Measurements from ENCODE around the gene ZNF837. TPM values are rescaled to one million over a fixed set of nuclear protein-coding genes. Genes with fewer than 3 reads are reported as not detected.

ZNF837 gene
- total RNA-seq, 1 donor from 2014 or later, result 1.7 TPM

DNA sequence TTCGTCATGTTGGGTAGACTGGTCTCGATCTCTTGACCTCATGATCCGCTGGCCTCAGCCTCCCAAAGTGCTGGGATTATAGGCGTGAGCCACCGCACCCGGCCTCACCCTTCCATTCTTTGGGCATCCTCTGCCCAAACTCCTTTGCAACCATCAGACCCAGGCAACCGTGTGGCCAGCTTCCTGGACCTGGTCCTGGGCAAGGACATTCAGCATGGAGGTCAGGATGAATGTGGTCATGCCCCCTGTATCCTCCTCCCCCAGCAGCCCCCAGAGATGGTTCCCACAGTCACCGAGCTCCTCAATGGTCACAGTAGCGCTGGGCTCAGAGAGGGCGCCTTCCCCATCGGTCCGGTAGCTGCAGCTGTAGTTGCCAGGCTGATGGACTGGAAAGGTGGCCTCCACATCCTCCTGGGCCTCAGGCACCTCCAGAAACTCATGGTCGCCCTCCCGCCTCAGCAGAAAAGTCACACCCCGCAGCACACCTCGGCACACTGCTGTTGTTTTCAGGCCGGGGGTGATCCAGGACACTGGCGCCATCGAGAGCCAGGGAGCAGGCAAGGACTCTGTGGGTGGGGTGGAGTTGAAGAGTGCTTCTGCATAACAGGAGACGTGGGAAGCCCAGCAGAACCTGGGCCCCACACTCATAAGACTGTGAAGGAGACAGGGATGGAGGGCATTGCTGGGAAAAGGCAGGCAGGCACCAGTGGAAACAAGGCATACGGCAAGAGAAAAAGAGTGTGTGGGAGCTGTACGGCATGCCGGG is 28.7 kb downstream of the ZNF837 start:
- intact Hi-C loops (cut with micrococcal nuclease), result no loop called here

DNA sequence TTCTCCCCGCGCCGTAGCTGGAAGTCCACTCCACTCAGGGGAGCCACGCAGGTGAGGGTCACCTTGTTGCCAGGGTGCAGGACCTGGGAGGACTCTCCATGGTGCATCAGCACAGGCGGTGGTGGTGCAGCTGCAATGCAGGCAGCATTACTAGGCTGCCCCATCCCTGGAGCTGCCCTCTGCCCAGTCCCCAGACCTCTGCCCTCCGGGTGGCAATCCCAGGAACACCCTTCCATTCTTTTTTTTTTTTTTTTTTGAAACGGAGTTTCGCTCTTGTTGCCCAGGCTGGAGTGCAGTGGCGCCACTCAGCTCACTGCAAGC is 29.3 kb downstream of the ZNF837 start:
- intact Hi-C loops (cut with micrococcal nuclease), result no loop called here

DNA sequence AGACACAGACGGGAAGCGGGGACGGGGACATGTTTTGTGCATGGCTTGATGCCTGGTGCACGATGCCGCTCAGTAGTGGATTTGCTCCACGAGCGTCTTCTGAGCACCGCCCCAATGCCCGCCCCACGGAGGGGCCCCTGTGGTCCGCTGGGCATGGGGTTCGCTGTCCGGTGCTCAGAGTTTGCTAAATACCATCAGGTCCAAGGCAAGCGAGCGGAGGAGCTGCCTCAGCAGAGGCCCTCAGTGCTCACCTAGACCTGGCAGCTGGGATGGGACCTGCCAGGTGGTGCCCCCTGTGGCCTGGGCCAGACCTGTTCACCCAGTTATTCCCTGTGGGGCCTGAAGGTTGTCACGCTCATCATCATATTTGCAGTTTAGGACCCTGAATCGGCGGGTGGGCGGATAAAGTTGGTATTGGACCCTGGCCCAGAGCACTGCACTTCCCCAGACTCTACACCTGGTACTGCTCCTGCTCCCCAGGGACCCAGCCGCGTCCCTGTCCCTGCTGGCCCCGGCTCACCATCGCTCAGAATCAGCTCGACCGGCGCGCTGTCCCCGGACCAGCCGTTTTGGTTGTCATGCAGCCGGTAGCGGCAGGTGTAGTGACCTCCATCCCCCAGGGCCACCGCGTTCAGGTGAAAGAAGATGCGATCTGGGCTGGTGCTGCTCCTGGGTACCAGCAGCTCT is 29.8 kb downstream of the ZNF837 start:
- intact Hi-C loops (cut with micrococcal nuclease), result no loop called here

DNA sequence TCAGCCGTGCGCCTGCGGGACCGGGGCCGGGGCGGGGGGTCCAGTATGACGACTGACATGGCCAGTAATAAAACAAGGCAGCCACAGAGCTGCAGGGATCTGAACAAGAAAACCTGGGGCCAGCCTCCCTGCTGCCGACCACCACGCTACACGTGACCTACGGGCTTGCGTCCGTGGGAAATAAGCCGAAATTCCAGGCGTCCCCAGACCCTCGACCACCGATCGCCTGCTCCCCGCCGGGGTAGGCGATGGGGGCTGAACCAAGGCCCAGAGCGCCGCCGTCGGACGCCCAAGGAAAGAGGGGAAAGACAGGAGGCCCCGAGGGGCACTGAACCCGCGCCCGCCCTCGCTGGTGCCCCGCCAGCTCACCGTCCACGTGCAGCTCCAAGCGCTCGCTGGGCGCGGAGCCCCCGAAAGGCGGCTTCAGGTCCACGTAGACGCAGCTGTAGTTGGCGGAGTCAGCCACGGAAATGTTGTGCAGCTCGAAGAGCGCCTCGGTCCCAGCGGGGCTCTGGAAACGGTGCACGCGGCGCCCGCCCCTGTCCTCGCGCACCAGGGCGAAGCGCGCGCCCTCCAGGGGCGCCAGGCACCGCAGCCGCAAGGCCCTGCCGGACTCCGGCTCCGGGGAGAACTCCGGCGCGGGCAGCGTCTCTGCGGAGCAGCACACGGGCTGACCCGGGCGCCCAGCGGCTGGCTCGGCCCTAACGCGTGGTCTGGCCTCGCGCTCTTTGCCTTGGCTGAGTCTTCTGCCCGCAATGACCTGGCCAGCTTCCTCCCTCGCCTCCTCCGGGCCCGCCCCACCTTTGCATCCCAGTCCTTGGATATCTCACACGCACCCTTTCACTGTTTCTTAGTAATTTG is 30.6 kb downstream of the ZNF837 start:
- intact Hi-C loops (cut with micrococcal nuclease), result no loop called here

GRCh38 chr19:58349590-58349989 is 31.2 kb downstream of the ZNF837 start:
- intact Hi-C loops (cut with micrococcal nuclease), result loop anchor here (5.0 kb wide), 1 partner anchor 72 kb away; the partner anchor contains the start of gene ZNF8

DNA sequence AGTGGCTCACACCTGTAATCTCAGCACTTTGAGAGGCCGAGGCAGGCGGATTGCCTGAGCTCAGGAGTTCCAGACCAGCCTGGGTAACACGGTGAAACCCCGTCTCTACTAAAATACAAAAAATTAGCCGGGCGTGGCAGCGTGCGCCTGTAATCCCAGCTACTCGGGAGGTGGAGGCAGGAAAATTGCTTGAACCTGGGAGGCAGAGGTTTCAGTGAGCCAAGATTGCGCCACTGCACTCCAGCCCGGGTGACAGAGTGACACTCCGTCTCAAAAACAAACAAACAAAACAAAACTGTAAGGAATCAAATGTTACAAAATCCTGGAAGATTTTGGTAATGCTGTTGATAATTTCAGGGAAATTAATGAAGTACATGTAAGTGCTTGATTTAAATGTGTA is 32.8 kb downstream of the ZNF837 start:
- intact Hi-C loops (cut with micrococcal nuclease), result loop anchor here (5.0 kb wide), 1 partner anchor 71 kb away; the partner anchor contains the start of gene ZNF8

GRCh38 chr19:58346961-58347929 is 33.6 kb downstream of the ZNF837 start:
- intact Hi-C loops (cut with micrococcal nuclease), result loop anchor here (1.0 to 5.0 kb wide), 5 partner anchors 15 to 164 kb away; partner anchors contain the start of genes ZNF274, ZNF497, ZNF8 and ZNF837

DNA sequence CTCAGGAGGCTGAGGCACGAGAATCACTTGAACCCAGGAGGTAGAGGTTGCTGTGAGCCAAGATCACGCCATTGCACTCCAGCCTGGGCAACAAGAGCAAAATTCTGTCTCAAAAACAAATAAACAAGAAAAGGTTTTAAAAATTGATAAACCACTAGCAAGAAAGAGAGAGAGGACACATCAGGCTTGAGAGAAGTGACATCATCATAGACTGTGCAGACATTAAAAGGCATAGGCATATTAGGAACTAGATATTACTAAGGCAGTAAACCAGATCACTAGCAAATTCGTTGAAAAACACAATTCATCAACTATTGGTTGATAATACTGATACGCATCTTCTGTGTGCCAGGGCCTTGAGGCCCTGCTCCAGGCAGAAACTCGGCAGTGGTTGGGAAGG is 35.3 kb downstream of the ZNF837 start:
- intact Hi-C loops (cut with micrococcal nuclease), result loop anchor here (5.0 kb wide), 1 partner anchor 68 kb away; the partner anchor contains the start of gene ZNF8

GRCh38 chr19:58338825-58339558 is 41.8 kb downstream of the ZNF837 start:
- intact Hi-C loops (cut with micrococcal nuclease), result no loop called here

DNA sequence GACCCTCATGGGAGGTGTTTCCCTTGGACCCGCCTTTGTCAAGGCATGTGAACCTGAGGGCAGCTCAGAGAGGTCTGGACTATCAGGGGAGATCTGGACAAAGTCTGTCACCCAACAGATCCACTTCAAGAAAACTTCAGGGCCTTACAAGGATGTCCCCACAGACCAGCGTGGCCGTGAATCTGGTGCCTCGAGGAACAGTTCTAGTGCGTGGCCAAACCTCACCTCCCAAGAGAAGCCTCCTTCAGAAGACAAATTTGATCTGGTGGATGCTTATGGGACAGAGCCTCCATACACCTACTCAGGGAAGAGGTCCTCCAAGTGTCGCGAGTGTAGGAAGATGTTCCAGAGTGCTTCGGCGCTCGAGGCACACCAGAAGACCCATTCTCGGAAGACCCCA is 42.5 kb downstream of the ZNF837 start:
- intact Hi-C loops (cut with micrococcal nuclease), result no loop called here

GRCh38 chr19:58336820-58337219 is 44.0 kb downstream of the ZNF837 start:
- intact Hi-C loops (cut with micrococcal nuclease), result no loop called here

GRCh38 chr19:58336216-58336615 is 44.6 kb downstream of the ZNF837 start:
- intact Hi-C loops (cut with micrococcal nuclease), result no loop called here

DNA sequence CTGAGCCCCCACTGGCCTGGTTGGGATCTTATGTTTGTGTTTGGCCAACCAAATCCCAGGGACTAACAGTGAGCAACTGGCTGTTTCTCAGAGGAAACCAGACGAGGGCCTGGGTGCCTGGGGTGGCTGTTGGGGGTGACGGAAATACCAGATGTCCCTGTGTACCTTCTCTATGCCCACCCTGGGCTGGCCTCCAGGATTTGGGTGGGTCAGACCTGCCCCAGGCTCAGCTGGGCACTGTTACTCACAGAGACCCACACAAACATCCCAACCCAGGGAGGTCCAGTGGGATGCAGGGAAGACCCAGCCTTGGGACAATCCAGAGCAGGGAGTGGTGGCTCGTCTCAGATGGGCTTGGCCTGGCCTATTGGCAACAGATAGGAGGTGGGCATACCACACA is 45.2 kb downstream of the ZNF837 start:
- intact Hi-C loops (cut with micrococcal nuclease), result no loop called here

GRCh38 chr19:58334691-58335249 is 46.1 kb downstream of the ZNF837 start:
- intact Hi-C loops (cut with micrococcal nuclease), result no loop called here

- intact Hi-C loops (cut with micrococcal nuclease), result no loop called here
Measured at GRCh38 chr19:58332697-58333096, 48.1 kb downstream of the ZNF837 start.

DNA sequence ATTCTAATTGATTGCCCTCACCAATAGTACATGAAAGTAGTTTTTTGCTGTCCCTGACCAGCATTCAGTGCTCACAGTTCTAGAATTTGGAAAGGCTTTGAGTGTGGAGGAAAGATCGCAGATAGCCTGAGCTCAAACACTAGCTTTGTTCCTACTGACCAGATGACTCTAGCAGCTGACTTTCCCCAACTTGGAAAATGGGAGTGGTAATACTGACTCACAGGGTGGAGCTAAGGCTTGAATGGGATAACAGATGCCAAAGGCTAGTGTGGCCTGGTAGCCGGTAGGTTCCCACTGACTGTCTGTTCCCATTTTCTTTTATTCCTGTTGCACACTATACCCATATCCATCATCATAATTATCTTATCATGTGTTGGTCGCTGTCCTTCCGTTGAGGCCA is 50.4 kb downstream of the ZNF837 start:
- intact Hi-C loops (cut with micrococcal nuclease), result no loop called here

DNA sequence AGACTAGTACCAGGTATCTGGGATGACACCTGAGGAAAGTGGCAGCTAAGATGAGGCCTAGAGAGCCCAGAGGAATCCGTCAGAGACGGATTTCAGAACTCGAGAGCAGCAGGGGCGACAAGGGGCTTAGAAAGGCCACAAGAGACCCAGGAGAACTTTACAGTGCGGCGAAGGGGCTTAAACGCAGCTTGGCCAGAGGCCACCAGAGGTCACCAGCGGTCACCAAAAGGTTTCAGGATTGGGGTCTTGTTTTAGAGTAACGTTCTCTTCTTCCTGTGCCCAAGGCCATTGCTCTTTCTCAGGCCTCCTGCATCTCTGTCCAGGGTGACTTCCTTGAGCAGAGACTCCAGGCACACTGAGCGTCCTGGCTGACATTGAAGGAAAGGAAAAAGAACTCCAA is 51.8 kb downstream of the ZNF837 start:
- intact Hi-C loops (cut with micrococcal nuclease), result loop anchor here (5.0 kb wide), 2 partner anchors 78 to 148 kb away; partner anchors contain the start of genes ZNF446 and ZNF584

DNA sequence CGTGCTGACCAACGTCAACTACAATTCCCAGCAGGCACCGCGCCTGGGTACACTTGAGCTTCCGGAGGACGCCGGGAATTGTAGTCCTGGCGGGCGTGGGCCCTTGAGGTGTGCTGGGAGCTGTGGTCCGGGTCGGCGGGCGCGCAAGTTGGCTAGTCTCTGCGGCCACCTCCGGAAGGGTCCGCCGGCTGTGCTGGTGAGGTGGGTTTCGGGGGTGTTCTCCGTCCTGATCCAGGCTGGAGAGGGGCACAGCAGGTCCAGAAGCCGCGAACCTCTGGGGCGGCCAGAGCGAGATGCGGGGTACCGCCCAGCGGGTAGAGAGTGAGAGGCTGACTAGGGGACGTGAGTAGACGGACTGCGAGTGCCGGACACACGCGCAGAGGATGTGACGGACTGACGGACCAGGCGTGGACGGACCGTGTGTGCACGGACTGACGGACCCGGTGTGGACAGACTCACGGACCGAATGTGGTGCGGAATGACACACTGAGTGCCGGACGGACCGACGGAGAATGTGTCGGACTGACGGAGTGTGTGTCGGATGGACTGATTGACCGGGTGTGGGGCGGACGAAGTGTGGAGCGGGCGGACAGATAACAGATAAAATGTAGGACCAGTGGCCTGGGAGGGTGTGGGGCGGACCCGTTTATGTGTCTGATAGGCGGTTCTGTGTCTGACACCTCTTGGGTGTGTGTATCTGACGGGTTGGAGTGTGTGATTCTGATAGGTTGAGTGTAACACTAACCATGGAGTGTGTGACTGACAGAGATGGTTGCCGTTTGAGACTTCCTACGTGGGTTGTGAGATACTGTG is 53.7 kb downstream of the ZNF837 start, which contains the start of gene ZSCAN22:
TSS of gene ZSCAN22 (plus strand) at position 81 of the 813 bp plus-strand sequence. CDS start 7,809 bp downstream, outside the sequence.
- intact Hi-C loops (cut with micrococcal nuclease), result loop anchor here (1.0 to 5.0 kb wide), 9 partner anchors 20 to 892 kb away; partner anchors contain the start of genes ERVK3-1, RPS5, ZNF446 and ZNF497

Data from T-helper 2 cell treated with Interferon-gamma antibody and Interleukin-4, amounts not matched to agents 100 ng/mL and 5 ng/mL, for 36 hours (primary cell).